Panc1 (cell line): ENCODE results near the gene SOCS1.

Experiments
- POLR2AphosphoS5 ChIP-seq: IDR thresholded peaks from 2 replicates; pipeline ENCODE4 v1.6.1; 2012; ENCODE audit warnings: mild to moderate bottlenecking, low read depth, low read length, moderate library complexity
- SIN3A ChIP-seq: IDR thresholded peaks from 2 replicates; pipeline ENCODE4 v1.6.1; 2012; ENCODE audit warnings: low read depth, mild to moderate bottlenecking, low read length, moderate library complexity, borderline replicate concordance; ENCODE audit not compliant: insufficient read depth
- TF ChIP-seq, protein P1 (sequence below): fragments of 450-650 bp; IDR thresholded peaks from 2 replicates; pipeline ENCODE4 v1.5.1; 2017; ENCODE audit warnings: mild to moderate bottlenecking

- TF ChIP-seq, protein P1, sequence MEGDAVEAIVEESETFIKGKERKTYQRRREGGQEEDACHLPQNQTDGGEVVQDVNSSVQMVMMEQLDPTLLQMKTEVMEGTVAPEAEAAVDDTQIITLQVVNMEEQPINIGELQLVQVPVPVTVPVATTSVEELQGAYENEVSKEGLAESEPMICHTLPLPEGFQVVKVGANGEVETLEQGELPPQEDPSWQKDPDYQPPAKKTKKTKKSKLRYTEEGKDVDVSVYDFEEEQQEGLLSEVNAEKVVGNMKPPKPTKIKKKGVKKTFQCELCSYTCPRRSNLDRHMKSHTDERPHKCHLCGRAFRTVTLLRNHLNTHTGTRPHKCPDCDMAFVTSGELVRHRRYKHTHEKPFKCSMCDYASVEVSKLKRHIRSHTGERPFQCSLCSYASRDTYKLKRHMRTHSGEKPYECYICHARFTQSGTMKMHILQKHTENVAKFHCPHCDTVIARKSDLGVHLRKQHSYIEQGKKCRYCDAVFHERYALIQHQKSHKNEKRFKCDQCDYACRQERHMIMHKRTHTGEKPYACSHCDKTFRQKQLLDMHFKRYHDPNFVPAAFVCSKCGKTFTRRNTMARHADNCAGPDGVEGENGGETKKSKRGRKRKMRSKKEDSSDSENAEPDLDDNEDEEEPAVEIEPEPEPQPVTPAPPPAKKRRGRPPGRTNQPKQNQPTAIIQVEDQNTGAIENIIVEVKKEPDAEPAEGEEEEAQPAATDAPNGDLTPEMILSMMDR: no peak
- TF ChIP-seq POLR2AphosphoS5 (no peak), SIN3A (no peak)
These were observed 47.6 kb upstream of the SOCS1 start for GRCh38 chr16:11303405-11304138.
